IPS DF 4.7 (cell line): ENCODE data around the gene SLC16A12.
A peak's percentile ranks its signal among the peaks of the same experiment; 100 is the strongest.
"Not testable (repeated sequence)": the region's sequence is repeated elsewhere in the genome, so short reads cannot be mapped to it uniquely, and the experiment has no call there.

Experiments used
- DNase-seq: peaks from one replicate; pipeline ENCODE4 v3.0.0-alpha.2; 2013; ENCODE audit warnings: low spot score; ENCODE audit errors: extremely low read depth

Gene SLC16A12

DNA sequence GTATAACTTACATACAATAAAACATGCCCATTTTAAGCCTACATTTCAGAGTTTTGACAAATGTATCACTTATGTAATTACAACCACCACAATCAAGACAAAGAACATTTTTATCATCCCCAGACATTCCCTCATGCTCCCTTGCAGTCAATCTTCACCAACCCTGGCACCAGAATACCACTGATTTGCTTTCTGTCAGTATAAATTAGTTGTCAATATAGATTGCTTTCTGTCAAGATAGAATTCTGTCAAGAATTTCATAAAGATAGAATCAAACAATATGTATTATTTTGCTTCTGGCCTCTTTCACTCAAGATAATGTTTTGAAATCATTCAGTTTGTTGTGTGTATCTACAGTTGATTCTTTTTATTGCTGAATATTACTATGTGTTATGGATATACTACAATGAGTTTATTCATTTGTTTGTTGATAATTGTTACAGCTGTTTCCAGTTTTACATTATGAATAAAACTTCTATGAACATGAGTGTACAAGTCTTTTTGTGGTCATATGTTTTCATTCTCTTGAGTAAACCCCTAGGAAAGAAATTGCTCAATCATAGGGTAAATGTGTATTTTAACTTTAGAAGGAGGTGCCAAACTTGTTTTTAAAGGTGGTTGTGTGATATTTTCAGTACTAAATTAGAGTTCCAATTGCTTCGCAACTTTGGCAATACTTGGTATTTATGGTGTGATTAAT, 64.1 kb downstream of the SLC16A12 start:
- DNase-seq: no peak

- no peak for DNase-seq
Observed at GRCh38 chr10:89470628-89471027, 64.8 kb downstream of the SLC16A12 start.

GRCh38 chr10:89469517-89469916, 65.9 kb downstream of the SLC16A12 start:
- DNase-seq: no peak

DNA sequence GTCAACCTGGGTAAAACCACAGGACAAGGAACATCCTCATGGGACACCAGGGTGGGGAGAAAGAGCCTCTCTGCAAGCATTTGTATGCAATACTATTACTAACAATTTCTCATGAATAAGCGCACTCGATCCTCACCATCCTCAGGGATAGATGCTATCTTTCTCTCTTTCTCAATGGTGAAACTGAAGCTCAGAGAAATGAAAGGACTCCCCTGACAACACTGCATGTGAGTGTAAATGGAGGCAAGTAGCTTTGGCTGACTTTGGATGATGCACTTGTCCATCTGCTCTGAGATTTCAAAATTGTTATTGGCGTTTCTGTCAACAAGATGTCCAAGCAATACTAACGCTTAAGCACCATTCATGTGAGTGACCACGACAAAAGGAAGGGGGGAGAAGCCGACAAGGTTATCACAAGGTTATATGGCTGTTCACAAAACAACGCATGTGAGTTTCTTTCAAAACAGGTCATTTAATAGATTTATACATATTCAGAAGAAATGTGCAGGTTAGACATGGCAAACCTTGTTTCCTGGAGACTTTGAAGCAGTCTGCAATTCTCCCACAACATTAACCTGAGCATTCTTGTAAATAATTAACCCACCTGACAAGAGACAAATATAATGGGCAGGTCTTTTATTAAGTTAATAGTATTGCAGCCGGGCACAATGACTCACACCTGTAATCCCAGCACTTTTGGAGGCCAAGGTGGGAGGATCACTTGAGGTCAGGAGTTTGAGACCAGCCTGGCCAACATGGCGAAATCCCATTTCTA, 67.0 kb downstream of the SLC16A12 start:
- DNase-seq: no peak

DNA sequence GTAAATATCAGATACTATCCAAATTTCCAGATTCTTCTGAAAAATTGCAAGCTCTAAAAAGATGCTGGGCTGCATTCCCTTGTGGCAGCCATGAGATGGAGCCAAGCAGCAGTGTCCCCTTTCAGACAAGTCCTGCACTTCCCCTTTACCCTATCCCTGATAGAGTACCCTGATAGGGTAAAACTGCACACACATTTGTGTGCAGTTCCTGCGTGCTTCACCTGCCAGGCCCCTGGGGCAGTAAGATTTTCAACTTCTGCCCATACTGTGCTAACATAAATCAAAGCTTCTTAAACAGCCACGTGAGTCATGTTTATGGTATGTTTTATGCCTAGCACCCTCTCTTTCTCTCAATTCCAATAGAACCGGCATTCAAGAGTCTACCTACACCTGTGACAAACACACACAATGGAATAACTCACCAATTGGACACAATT, 68.8 kb downstream of the SLC16A12 start:
- DNase-seq: no peak

- no peak for DNase-seq
Observed at GRCh38 chr10:89465196-89465595, 70.2 kb downstream of the SLC16A12 start.

DNA sequence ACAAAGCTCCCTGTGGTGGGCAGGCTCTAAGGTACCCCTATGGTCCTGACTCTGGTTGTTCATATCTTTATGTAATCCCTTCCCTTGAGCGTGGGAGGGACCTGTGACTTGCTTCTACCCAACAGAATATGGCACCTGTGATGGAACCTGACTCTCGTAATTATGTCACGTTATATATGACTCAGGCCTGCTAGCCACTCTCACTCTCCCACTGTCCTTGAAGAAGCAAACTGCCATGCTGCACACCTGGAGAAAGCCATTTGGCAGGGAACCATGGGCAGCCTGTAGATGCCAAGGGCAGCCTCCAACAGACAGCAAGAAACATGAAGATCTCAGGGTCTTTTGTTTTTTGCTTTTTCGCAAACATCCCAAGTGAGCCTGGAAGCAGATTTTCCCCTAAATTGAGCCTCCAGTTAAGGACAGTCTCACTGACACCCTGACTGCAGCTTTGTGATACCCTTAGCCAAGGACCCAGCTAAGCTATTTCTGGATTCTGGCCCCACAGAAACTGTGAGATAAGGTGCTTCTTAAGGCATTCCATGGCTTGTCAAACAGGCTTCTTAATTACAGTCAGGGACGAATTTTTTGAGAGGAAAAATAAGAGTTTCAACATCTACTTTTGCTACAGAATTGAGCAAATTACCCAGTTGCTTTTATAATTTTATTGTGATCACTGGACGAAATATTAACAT, 71.4 kb downstream of the SLC16A12 start:
- no peak for DNase-seq

DNA sequence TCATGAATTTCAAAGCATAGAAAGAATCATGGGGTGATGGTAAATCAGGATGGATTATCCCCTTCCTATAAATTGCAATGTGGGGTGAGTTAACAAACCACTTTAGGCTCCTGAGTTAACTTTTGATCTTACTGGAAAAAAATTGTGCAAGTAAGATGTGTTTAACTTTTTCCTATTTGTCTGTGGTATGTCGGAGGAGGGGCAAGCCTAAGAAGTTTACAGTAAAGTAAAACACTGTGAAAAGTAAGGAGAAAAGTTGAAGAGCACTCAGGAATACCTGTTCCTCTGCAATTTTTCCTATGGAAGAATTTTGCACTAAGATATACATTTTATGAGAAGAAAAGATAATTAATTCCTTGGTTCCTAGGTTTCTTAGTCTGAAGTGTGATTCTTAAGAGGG, 76.6 kb downstream of the SLC16A12 start:
- no peak for DNase-seq

DNA sequence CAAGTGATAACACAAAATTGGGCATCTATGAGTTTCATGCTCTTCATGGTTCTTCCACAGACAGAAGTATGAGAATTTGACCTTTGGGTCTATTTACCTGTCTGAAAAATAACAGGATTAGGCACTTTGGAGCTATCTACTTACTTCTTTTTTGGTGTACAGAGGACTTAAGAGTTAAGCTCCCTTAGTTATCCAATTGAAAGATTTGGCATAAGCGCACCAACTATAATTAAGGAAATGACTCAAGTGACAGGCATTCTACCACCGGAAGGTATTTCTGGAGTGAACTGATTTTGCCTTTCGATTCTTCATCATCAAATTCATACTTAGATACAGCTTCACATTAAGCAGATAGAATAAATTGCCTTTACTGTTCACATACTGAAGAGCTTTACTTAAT, 77.1 kb downstream of the SLC16A12 start:
- DNase-seq: no peak

GRCh38 chr10:89454561-89455347, 80.6 kb downstream of the SLC16A12 start:
- DNase-seq: no peak

DNA sequence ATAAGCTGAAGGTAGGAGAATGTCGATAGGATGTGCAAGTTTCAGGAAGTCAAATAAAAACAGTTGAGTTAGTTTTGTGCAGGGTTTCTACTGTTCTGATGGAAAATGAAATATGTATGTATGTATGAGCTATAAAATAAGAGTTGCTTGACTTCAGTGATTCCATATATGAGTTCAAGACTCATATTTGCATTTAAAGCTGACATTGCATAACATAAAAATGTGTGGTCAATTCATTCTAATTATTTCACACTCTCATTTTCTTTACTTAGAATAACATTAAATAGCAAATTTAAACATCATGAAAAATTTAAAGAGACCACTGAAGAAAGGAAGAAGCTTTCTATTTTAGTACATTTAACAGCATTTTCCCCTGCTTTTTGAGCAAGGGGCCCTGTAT, 83.2 kb downstream of the SLC16A12 start:
- no peak for DNase-seq

- no peak for DNase-seq
Observed at GRCh38 chr10:89450901-89451300, 84.5 kb downstream of the SLC16A12 start.

- not testable (repeated sequence) for DNase-seq
Observed at GRCh38 chr10:89444819-89445218, 90.6 kb downstream of the SLC16A12 start.

GRCh38 chr10:89442289-89442688, 93.1 kb downstream of the SLC16A12 start:
- no peak for DNase-seq

GRCh38 chr10:89440226-89441009, 95.0 kb downstream of the SLC16A12 start:
- no peak for DNase-seq

GRCh38 chr10:89438525-89438924, 96.9 kb downstream of the SLC16A12 start:
- no peak for DNase-seq

GRCh38 chr10:89431977-89432376, 103.4 kb downstream of the SLC16A12 start:
- no peak for DNase-seq

DNA sequence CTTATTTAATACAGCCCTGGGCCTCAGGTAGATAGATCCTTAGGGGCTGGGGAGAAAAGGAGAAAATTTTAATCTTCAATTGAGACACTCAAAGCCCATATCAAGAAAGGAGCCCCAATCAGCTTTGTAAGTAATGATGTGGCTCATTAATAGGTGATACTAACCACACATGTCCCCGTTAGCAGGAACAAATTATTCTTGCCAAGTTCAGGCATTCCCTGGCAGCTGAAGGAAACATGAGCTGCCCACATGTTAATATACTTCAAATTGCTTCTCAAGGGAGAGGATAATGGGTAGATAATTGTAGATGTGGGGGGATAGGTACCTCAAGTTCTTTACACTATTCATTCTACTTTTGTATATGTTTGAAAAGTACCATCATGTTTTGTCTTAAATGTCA, 106.5 kb downstream of the SLC16A12 start:
- no peak for DNase-seq

- no peak for DNase-seq
Observed at GRCh38 chr10:89427629-89428028, 107.8 kb downstream of the SLC16A12 start.

GRCh38 chr10:89426230-89426868, 109.0 kb downstream of the SLC16A12 start:
- DNase-seq: peak; percentile 36
